Astrocyte of the spinal cord (primary cell): ENCODE measurements around the gene KMT2D.

ENCODE experiments used
- DNase-seq: peaks from one replicate; pipeline ENCODE4 v3.0.0; 2011; ENCODE audit warnings: low read depth, low spot score
- H3K4me3 ChIP-seq: 2 replicates; pipeline ENCODE4 v1.5.1; 2011; ENCODE audit warnings: low read depth, mild to moderate bottlenecking, low read length, moderate library complexity
- CTCF ChIP-seq: IDR thresholded peaks from 2 replicates; pipeline ENCODE4 v1.5.1; 2012; ENCODE audit warnings: low read depth, mild to moderate bottlenecking, low read length, inconsistent platforms
- in situ Hi-C: cut with HindIII; loops from 2 replicates; pipeline ENCODE4 v1.10.0; 2017; ENCODE audit warnings: low sequenced_read_pairs

Gene KMT2D

GRCh38 chr12:49093792-49094159, 33.2 kb upstream of the KMT2D start:
- TF ChIP-seq CTCF, result no peak
- in situ Hi-C loops, result no loop called here
- DNase-seq, result no peak
- peak overlapping the region; percentile 5 for H3K4me3 ChIP-seq

GRCh38 chr12:49092816-49093406, 32.3 kb upstream of the KMT2D start:
- no peak overlapping the region for H3K4me3 ChIP-seq
- TF ChIP-seq CTCF, result no peak
- DNase-seq, result no peak
- in situ Hi-C loops, result no loop called here

GRCh38 chr12:49092086-49092815, 31.7 kb upstream of the KMT2D start:
- H3K4me3 ChIP-seq, result peak overlapping the region; percentile 26
- TF ChIP-seq CTCF, result peak; percentile 64
- DNase-seq, result peak; percentile 35
- in situ Hi-C loops, result no loop called here

GRCh38 chr12:49091836-49092085, 31.2 kb upstream of the KMT2D start:
- in situ Hi-C loops, result no loop called here
- no peak for TF ChIP-seq CTCF
- DNase-seq, result no peak
- H3K4me3 ChIP-seq, result peak overlapping the region; percentile 26

- DNase-seq, result no peak
- H3K4me3 ChIP-seq, result peak overlapping the region; percentile 26
- TF ChIP-seq CTCF, result no peak
- in situ Hi-C loops, result no loop called here
Measured at GRCh38 chr12:49091056-49091835, 30.7 kb upstream of the KMT2D start.

- peak overlapping the region; percentile 22 for H3K4me3 ChIP-seq
- peak; percentile 34 for TF ChIP-seq CTCF
- DNase-seq, result peak; percentile 59
Measured at GRCh38 chr12:49089821-49090773, 29.5 kb upstream of the KMT2D start.

More at GRCh38 chr12:49089821-49090773, 29.5 kb upstream of the KMT2D start:
- in situ Hi-C loops, result no loop called here
